ENCODE measurements around the gene TBC1D16.

TBC1D16 gene

DNA sequence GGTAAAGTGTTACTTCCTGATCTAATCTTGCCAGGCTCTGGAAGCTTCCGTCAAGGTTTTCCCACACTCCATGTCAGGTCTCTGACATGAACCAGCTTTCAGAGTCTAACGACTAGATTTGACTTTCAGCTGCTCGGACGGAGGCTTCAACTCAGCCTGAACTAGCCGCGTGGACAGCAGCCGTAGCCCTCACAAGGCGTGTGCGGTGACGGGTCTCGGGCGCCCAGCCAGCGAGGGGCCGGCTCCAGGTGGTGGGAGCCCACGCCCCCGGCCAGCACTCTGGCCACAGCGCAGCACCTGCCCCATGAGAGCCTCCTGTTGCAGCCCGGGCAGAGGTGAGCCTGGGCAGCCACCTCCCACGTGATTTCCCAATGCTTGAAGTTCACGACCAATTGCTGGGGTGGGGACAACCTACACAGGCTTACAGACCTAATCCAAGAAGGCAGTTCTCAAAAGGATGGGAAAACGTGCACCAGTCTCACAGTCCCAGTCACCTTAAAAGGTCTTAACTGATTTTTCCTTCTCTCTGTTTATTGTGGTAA, 45.5 kb downstream of the TBC1D16 start:
- ChIA-PET POLR2A (interaction anchor here (0.6 to 0.7 kb wide), 2 partner anchors 155 to 240 kb away, joined by 3 read pairs; no protein-coding TSS in a partner anchor), CTCF (interaction anchor here (0.6 to 2.1 kb wide), 18 partner anchors 9 to 282 kb away, joined by 3 to 11 read pairs (median 4); no protein-coding TSS in a partner anchor)
- TF ChIP-seq, protein P1, sequence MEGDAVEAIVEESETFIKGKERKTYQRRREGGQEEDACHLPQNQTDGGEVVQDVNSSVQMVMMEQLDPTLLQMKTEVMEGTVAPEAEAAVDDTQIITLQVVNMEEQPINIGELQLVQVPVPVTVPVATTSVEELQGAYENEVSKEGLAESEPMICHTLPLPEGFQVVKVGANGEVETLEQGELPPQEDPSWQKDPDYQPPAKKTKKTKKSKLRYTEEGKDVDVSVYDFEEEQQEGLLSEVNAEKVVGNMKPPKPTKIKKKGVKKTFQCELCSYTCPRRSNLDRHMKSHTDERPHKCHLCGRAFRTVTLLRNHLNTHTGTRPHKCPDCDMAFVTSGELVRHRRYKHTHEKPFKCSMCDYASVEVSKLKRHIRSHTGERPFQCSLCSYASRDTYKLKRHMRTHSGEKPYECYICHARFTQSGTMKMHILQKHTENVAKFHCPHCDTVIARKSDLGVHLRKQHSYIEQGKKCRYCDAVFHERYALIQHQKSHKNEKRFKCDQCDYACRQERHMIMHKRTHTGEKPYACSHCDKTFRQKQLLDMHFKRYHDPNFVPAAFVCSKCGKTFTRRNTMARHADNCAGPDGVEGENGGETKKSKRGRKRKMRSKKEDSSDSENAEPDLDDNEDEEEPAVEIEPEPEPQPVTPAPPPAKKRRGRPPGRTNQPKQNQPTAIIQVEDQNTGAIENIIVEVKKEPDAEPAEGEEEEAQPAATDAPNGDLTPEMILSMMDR (IDR thresholded peaks at IDR 0.05; ENCODE audit: insufficient read depth, low read length, missing control alignments) = no peak
- H3K4me3 ChIP-seq (ENCODE audit: low read depth, low read length) = no peak overlapping the region
- DNase-seq (ENCODE audit: low read depth, low spot score) = no peak

- H3K4me3 ChIP-seq (ENCODE audit: low read depth, low read length) = no peak overlapping the region
- TF ChIP-seq, protein P1 (IDR thresholded peaks at IDR 0.05; ENCODE audit: insufficient read depth, low read length, missing control alignments) = no peak
- ChIA-PET CTCF (interaction anchor here (1.1 to 2.1 kb wide), 6 partner anchors 11 to 244 kb away, joined by 3 to 7 read pairs (median 6); no protein-coding TSS in a partner anchor), POLR2A (interaction anchor here (0.6 to 0.7 kb wide), 2 partner anchors 154 to 240 kb away, joined by 3 read pairs; no protein-coding TSS in a partner anchor)
- no peak for DNase-seq (ENCODE audit: low read depth, low spot score)
Observed at GRCh38 chr17:79989106-79989835, 46.4 kb downstream of the TBC1D16 start.

GRCh38 chr17:79988185-79988971, 47.3 kb downstream of the TBC1D16 start:
- CTCF ChIA-PET = interaction anchor here (1.0 to 2.9 kb wide), 6 partner anchors 14 to 247 kb away, joined by 3 to 17 read pairs (median 5); partner anchors contain the start of gene CBX4
- TF ChIP-seq, protein P1 (IDR thresholded peaks at IDR 0.05; ENCODE audit: insufficient read depth, low read length, missing control alignments) = no peak
- POLR2A ChIA-PET = no interaction called here
- no peak overlapping the region; the same call in 1 of the 2 replicates for H3K4me3 ChIP-seq (ENCODE audit: low read depth, low read length)
- DNase-seq (ENCODE audit: low read depth, low spot score) = no peak

DNA sequence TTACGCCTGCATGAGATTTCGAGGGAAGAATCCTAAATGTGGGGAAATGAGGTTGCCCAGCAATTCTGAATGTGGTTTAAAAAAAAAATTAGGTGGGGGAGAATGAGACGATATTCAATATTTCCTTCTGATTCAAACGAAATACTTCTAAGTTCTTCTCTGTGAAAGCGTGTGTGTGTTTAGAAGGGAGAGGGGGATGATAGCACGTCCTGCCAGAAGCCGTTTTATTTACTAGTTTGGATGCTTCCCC, 47.8 kb downstream of the TBC1D16 start:
- TF ChIP-seq, protein P1 (IDR thresholded peaks at IDR 0.05; ENCODE audit: insufficient read depth, low read length, missing control alignments) = no peak
- POLR2A ChIA-PET = no interaction called here
- no peak overlapping the region for H3K4me3 ChIP-seq (ENCODE audit: low read depth, low read length)
- no peak for DNase-seq (ENCODE audit: low read depth, low spot score)
- CTCF ChIA-PET = interaction anchor here (1.0 to 2.9 kb wide), 5 partner anchors 13 to 246 kb away, joined by 3 to 17 read pairs (median 4); partner anchors contain the start of gene CBX4

DNA sequence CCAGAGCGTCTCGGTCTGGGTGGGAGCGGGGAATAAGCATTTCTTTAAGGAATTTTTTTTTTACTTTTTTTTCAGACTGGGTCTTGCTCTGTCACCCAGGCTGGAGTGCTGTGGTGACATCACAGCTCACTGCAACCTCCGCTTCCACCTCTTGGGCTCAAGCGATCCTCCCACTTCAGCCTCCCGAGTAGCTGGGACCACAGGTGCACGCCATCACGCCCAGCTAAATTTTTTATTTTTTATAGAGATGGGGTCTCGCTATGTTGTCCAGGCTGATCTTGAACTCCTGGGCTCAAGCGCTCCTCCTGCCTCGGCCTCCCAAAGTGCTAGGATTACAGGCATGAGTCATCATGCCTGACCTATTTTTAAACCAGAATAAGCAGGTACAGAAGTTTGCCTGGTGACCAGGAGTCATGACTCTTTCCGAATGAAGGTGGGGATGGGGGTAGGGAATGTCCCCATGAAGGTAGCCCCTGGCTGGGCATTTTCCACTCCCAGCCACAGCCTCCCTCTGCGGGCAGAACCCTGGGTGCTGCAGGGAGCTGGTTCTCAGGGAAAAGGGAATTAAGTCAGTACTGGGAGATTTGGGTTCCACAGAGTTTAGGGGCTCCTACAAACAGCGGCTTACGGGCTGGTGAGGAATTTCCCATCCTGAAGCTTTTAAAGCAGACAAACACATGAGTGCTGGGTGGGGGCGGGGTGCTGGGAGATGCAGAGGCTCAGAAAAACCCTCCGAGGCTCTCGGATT, 48.3 kb downstream of the TBC1D16 start:
- H3K4me3 ChIP-seq (ENCODE audit: low read depth, low read length) = no peak overlapping the region
- ChIA-PET CTCF (interaction anchor here (0.9 to 2.9 kb wide), 9 partner anchors 12 to 246 kb away, joined by 3 to 17 read pairs (median 4); partner anchors contain the start of gene CBX4), POLR2A (no interaction called here)
- DNase-seq (ENCODE audit: low read depth, low spot score) = no peak
- TF ChIP-seq, protein P1 (IDR thresholded peaks at IDR 0.05; ENCODE audit: insufficient read depth, low read length, missing control alignments) = no peak

All from AG04449 (cell line).